Measurements from ENCODE around the gene TRIML2.

Gene TRIML2

GRCh38 chr4:188082796-188083195 lies 26.6 kb downstream of the TRIML2 start:
- no peaks in the 10 kb centered on the region for H3K27me3 ChIP-seq (ENCODE audit: low read depth, low read length)
- TF ChIP-seq EZH2phosphoT487 (IDR thresholded peaks at IDR 0.05; ENCODE audit: low read depth) = no peak
- no peak for TF ChIP-seq CTCF (IDR thresholded peaks at IDR 0.05; ENCODE audit: low read depth, low read length)
- H3K4me3 ChIP-seq (ENCODE audit: low read length) = no peak overlapping the region
- H3K79me2 ChIP-seq (ENCODE audit: low read length) = no peaks in the 10 kb centered on the region
- no peak overlapping the region for H3K4me2 ChIP-seq (ENCODE audit: low read length)
- H3K9me3 ChIP-seq (ENCODE audit: insufficient read depth, low read length) = no peaks in the 10 kb centered on the region
- no peaks in the 10 kb centered on the region for H3K4me1 ChIP-seq (ENCODE audit: low read length)
- H2AFZ ChIP-seq (ENCODE audit: low read depth, low read length) = no peak overlapping the region
- no peak overlapping the region for H3K9ac ChIP-seq (ENCODE audit: low read length)
- no peak overlapping the region for H3K27ac ChIP-seq (ENCODE audit: low read length)
- H3K36me3 ChIP-seq (replicated peaks; ENCODE audit: low read depth, low read length) = no peaks in the 10 kb centered on the region
- H4K20me1 ChIP-seq (ENCODE audit: insufficient read depth, low read length) = no peaks in the 10 kb centered on the region

GRCh38 chr4:188078116-188078515 lies 31.3 kb downstream of the TRIML2 start:
- H3K4me3 ChIP-seq (ENCODE audit: low read length) = no peak overlapping the region
- no peak overlapping the region for H3K9ac ChIP-seq (ENCODE audit: low read length)
- no peak overlapping the region for H3K4me2 ChIP-seq (ENCODE audit: low read length)
- H3K79me2 ChIP-seq (ENCODE audit: low read length) = no peaks in the 10 kb centered on the region
- no peaks in the 10 kb centered on the region for H4K20me1 ChIP-seq (ENCODE audit: insufficient read depth, low read length)
- TF ChIP-seq CTCF (IDR thresholded peaks at IDR 0.05; ENCODE audit: low read depth, low read length) (no peak), EZH2phosphoT487 (IDR thresholded peaks at IDR 0.05; ENCODE audit: low read depth) (no peak)
- no peak overlapping the region for H3K27ac ChIP-seq (ENCODE audit: low read length)
- H3K4me1 ChIP-seq (ENCODE audit: low read length) = no peaks in the 10 kb centered on the region
- no peaks in the 10 kb centered on the region for H3K9me3 ChIP-seq (ENCODE audit: insufficient read depth, low read length)
- H2AFZ ChIP-seq (ENCODE audit: low read depth, low read length) = no peak overlapping the region
- H3K36me3 ChIP-seq (replicated peaks; ENCODE audit: low read depth, low read length) = no peaks in the 10 kb centered on the region
- no peaks in the 10 kb centered on the region for H3K27me3 ChIP-seq (ENCODE audit: low read depth, low read length)

GRCh38 chr4:188076169-188076568 lies 33.2 kb downstream of the TRIML2 start:
- no peaks in the 10 kb centered on the region for H3K79me2 ChIP-seq (ENCODE audit: low read length)
- no peak overlapping the region for H3K4me2 ChIP-seq (ENCODE audit: low read length)
- no peaks in the 10 kb centered on the region for H3K27me3 ChIP-seq (ENCODE audit: low read depth, low read length)
- H3K4me1 ChIP-seq (ENCODE audit: low read length) = no peaks in the 10 kb centered on the region
- TF ChIP-seq CTCF (IDR thresholded peaks at IDR 0.05; ENCODE audit: low read depth, low read length) (no peak), EZH2phosphoT487 (IDR thresholded peaks at IDR 0.05; ENCODE audit: low read depth) (no peak)
- H3K27ac ChIP-seq (ENCODE audit: low read length) = no peak overlapping the region
- no peaks in the 10 kb centered on the region for H3K36me3 ChIP-seq (replicated peaks; ENCODE audit: low read depth, low read length)
- no peaks in the 10 kb centered on the region for H3K9me3 ChIP-seq (ENCODE audit: insufficient read depth, low read length)
- H4K20me1 ChIP-seq (ENCODE audit: insufficient read depth, low read length) = no peaks in the 10 kb centered on the region
- H3K4me3 ChIP-seq (ENCODE audit: low read length) = no peak overlapping the region
- H2AFZ ChIP-seq (ENCODE audit: low read depth, low read length) = no peak overlapping the region
- no peak overlapping the region for H3K9ac ChIP-seq (ENCODE audit: low read length)

- no peak overlapping the region for H3K27ac ChIP-seq (ENCODE audit: low read length)
- H3K4me3 ChIP-seq (ENCODE audit: low read length) = no peak overlapping the region
- H3K4me2 ChIP-seq (ENCODE audit: low read length) = no peak overlapping the region
- H3K27me3 ChIP-seq (ENCODE audit: low read depth, low read length) = no peaks in the 10 kb centered on the region
- no peaks in the 10 kb centered on the region for H3K9me3 ChIP-seq (ENCODE audit: insufficient read depth, low read length)
- no peak overlapping the region for H2AFZ ChIP-seq (ENCODE audit: low read depth, low read length)
- H4K20me1 ChIP-seq (ENCODE audit: insufficient read depth, low read length) = no peaks in the 10 kb centered on the region
- no peaks in the 10 kb centered on the region for H3K4me1 ChIP-seq (ENCODE audit: low read length)
- no peak overlapping the region for H3K9ac ChIP-seq (ENCODE audit: low read length)
- H3K36me3 ChIP-seq (replicated peaks; ENCODE audit: low read depth, low read length) = no peaks in the 10 kb centered on the region
- H3K79me2 ChIP-seq (ENCODE audit: low read length) = no peaks in the 10 kb centered on the region
- TF ChIP-seq CTCF (IDR thresholded peaks at IDR 0.05; ENCODE audit: low read depth, low read length) (no peak), EZH2phosphoT487 (IDR thresholded peaks at IDR 0.05; ENCODE audit: low read depth) (no peak)
Measured at GRCh38 chr4:188061083-188061482, 48.3 kb downstream of the TRIML2 start.
